ENCODE results near the gene IFIT2. TPM values are rescaled to one million over a fixed set of nuclear protein-coding genes. Genes with fewer than 3 reads are reported as not detected.

The IFIT2 gene
- total RNA-seq, 4 donors from 2014 or later = 0.26 to 3.0 (median 1.5) TPM

DNA sequence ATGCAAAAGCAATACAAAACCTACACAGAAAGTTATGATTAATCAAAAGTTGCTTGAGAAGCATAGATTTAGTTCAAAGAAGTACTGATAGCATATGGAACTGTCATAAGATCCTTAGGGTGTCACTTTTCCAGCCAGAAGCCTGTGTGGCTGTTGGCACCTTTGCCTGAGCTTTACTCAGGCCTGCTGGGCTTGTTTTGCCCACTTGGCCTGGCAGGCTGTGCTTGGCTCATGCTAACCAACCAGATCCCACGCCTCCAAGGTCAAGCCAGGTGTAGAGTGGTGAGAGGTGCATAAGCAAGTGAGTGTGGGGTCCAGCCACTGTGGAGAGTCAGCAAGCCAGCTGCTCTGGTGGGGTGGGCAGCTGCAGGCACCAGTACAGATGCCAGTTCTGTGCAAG, 38.3 kb upstream of the IFIT2 start:
- no peak for TF ChIP-seq POLR2A (IDR thresholded peaks at IDR 0.05)
- TF ChIP-seq, protein P1, sequence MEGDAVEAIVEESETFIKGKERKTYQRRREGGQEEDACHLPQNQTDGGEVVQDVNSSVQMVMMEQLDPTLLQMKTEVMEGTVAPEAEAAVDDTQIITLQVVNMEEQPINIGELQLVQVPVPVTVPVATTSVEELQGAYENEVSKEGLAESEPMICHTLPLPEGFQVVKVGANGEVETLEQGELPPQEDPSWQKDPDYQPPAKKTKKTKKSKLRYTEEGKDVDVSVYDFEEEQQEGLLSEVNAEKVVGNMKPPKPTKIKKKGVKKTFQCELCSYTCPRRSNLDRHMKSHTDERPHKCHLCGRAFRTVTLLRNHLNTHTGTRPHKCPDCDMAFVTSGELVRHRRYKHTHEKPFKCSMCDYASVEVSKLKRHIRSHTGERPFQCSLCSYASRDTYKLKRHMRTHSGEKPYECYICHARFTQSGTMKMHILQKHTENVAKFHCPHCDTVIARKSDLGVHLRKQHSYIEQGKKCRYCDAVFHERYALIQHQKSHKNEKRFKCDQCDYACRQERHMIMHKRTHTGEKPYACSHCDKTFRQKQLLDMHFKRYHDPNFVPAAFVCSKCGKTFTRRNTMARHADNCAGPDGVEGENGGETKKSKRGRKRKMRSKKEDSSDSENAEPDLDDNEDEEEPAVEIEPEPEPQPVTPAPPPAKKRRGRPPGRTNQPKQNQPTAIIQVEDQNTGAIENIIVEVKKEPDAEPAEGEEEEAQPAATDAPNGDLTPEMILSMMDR (IDR thresholded peaks at IDR 0.05) = no peak
- Histone ChIP-seq H3K27me3 (no peaks in the 10 kb centered on the region), H3K4me1 (peaks cover 0 to 16% (median 0%) of the 10 kb centered on the region in 3 donors), H3K4me3 (no peak overlapping the region), H3K36me3 (no peaks in the 10 kb centered on the region), H3K9me3 (no peaks in the 10 kb centered on the region), H3K27ac (no peak overlapping the region)
- WGBS, 2 donors = 80% methylated on average over 1 of the region's 1 CpG; no CpG with 5 or more reads in 1 of the 2 donors
- intact Hi-C loops (cut with DNase I) = no loop called here
- no peak for DNase-seq

DNA sequence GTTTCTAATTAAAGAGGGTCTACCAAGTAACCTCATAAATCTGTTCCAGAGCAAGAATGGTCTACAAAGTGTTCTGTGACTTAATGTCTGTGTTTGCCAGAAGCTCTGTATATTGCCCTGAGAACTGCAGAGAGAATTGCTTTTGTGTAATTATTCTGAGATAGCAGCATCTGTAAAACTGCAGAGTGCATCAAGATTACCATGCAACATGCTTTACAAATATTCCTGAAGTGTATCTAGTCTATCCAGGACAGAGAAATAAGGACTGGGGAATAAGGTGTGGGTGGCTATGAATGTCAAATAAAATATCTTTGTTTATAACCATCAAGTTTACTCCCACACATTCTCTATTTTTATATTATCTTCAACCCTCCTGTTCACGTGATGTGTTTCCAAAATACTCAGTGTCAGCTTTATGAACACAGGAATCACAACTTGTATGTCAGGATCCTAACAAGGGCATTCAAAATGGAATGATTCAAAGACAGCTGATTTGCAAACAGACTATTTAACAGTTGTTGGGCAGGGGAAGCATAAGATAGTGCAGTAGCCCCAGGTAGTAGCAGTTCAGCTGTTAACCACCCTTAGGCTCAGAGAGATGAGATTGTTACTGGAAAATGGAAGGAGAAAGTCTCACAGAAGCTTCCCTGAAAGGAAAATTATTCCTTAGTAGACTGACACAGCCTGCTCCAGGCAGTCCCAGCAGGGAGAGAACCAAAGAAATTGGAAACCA, 35.0 kb upstream of the IFIT2 start:
- no peak overlapping the region for H3K4me3 ChIP-seq
- peaks cover 0 to 10% (median 0%) of the 10 kb centered on the region in 3 donors for H3K4me1 ChIP-seq
- 71 to 75% methylated on average over 1 of the region's 1 CpG for WGBS, 2 donors
- no peaks in the 10 kb centered on the region for H3K9me3 ChIP-seq
- H3K27ac ChIP-seq = no peak overlapping the region
- H3K27me3 ChIP-seq = no peaks in the 10 kb centered on the region
- no peak for DNase-seq
- no peaks in the 10 kb centered on the region for H3K36me3 ChIP-seq
- intact Hi-C loops (cut with DNase I) = no loop called here
- TF ChIP-seq, protein P1 (IDR thresholded peaks at IDR 0.05) = no peak
- TF ChIP-seq POLR2A (IDR thresholded peaks at IDR 0.05) = no peak

DNA sequence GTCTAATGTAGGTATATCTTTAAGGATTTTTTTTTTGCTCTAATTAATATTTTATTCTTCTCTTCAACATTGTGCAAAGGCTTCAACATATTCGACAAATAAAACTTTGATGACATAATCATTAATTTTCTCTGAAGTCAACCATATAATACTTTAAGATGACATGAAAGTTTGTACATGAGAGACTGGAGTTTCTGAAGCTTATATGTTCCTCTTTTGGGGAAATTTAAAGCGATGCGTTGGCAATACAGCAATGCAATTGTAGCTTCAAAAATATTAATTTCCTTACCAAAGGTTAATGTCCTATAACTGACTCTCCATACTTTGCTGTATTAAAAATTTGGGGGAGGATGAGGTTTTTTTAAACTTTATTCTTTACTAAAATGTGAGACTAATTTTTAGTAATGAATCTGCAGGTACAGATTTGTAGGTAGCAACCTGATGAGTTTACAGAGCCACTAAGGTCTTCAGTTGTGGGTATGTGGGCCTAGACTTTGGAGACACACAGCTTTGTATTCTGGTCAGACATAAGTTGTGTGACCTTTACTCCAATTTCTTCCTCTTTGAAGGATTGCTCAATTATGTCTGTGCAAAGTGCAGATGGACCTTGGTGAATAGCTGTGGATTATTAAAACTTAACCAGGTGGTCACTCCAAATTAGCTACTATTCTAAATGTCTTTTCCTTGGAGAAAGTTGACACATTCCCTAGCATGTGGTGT, 32.3 kb upstream of the IFIT2 start:
- intact Hi-C loops (cut with DNase I) = no loop called here
- Histone ChIP-seq H3K27me3 (no peaks in the 10 kb centered on the region), H3K4me3 (no peak overlapping the region), H3K27ac (no peak overlapping the region), H3K4me1 (peaks cover 0 to 2% (median 0%) of the 10 kb centered on the region in 3 donors), H3K36me3 (no peaks in the 10 kb centered on the region), H3K9me3 (no peaks in the 10 kb centered on the region)
- DNase-seq = no peak
- 75 to 79% methylated on average over 3 of the region's 3 CpGs for WGBS, 2 donors
- TF ChIP-seq POLR2A (IDR thresholded peaks at IDR 0.05) = no peak
- TF ChIP-seq, protein P1 (IDR thresholded peaks at IDR 0.05) = no peak

DNA sequence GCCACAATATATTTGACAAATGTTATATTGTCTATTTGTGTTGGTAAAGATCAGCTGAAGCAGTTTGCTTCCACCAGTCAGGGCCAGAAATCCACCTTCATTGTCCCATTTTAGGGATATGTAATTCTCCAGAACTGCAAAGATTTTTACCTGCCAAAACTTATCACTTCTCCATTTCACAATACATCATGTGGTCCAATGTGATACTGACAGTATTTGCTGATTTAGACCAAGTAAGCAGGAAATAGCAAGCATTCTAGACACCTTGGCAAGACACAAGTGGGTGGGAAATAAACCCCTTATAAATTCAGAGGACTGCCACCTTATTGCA, 31.7 kb upstream of the IFIT2 start:
- Histone ChIP-seq H3K36me3 (no peaks in the 10 kb centered on the region), H3K4me1 (peaks cover under 1 to 7% (median 3%) of the 10 kb centered on the region in 3 donors), H3K4me3 (no peak overlapping the region), H3K27ac (no peak overlapping the region), H3K9me3 (no peaks in the 10 kb centered on the region), H3K27me3 (no peaks in the 10 kb centered on the region)
- DNase-seq = no peak
- intact Hi-C loops (cut with DNase I) = no loop called here
- no peak for TF ChIP-seq POLR2A (IDR thresholded peaks at IDR 0.05)
- TF ChIP-seq, protein P1 (IDR thresholded peaks at IDR 0.05) = no peak

DNA sequence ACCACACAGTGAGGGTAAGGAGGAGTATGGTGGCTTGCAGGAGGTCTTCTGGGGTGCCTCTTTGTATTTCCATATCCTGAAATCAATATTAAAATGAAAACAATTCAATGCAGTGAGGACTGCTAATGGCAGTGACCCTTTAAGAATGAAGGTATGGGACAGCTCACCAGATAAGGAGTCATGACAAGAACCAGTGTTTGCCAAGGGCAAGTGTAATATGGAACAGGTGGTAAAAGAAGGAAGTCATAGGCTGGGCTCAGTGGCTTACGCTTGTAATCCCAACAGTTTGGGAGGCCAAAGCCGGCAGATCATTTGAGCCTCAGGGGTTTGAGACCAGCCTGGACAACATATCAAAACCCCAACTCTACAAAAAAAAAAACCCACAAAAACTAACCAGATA, 30.3 kb upstream of the IFIT2 start:
- no peaks in the 10 kb centered on the region for H3K9me3 ChIP-seq
- TF ChIP-seq POLR2A (IDR thresholded peaks at IDR 0.05) = no peak
- TF ChIP-seq, protein P1 (IDR thresholded peaks at IDR 0.05) = no peak
- no peak for DNase-seq
- no peaks in the 10 kb centered on the region for H3K27me3 ChIP-seq
- H3K27ac ChIP-seq = no peak overlapping the region
- WGBS, 2 donors = 87 to 92% methylated on average over 2 of the region's 2 CpGs
- no peak overlapping the region for H3K4me3 ChIP-seq
- intact Hi-C loops (cut with DNase I) = no loop called here
- peaks cover 3 to 21% (median 12%) of the 10 kb centered on the region in 3 donors for H3K4me1 ChIP-seq
- H3K36me3 ChIP-seq = no peaks in the 10 kb centered on the region

Data from esophagus squamous epithelium (tissue), 5 donors.